NCI-H526 (cell line): ENCODE data around the gene SPAG4.

Source experiments
- DNase-seq, 2 experiments: peaks; one replicate each; lab custom pipeline; 2025; lab: John Stamatoyannopoulos, UW

Gene SPAG4

DNA sequence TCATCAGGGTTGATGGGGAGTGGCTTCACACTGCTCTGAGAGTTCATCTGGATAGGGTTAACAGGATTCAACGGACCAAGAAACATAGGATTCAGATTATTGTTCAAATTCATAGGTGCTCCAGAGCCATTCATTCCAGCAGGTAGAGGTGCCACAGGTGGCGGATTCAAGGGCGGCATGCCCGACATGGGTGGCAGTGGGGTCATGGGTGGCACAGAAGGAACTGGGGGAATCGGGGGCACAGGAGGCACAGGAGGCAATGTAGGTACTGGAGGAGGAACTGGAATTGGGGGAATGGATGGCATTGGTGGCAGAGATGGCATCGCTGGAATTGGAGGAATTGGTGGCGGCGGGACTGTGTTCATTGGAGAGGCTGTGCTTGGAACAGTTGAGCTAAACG lies 38.8 kb downstream of the SPAG4 start:
- DNase-seq: no peak

DNA sequence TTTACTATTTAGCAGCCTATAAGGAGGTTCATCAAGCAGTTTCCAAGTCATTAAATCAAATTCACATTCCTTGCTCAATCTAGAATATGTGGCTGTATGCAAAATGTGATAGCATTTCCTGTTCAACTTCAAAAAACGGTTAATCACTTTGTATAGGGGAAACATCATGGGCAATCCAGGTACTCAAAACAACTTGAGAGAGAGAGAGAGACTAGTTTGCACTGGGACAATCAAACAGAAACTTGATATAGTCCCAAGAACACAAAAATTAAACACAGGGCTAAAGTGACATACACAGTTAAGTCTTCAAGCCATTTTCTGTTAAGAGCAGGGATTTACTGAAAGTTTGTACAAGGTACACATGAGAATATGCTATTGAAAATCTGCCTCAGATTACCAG lies 41.6 kb downstream of the SPAG4 start:
- DNase-seq: no peak

DNA sequence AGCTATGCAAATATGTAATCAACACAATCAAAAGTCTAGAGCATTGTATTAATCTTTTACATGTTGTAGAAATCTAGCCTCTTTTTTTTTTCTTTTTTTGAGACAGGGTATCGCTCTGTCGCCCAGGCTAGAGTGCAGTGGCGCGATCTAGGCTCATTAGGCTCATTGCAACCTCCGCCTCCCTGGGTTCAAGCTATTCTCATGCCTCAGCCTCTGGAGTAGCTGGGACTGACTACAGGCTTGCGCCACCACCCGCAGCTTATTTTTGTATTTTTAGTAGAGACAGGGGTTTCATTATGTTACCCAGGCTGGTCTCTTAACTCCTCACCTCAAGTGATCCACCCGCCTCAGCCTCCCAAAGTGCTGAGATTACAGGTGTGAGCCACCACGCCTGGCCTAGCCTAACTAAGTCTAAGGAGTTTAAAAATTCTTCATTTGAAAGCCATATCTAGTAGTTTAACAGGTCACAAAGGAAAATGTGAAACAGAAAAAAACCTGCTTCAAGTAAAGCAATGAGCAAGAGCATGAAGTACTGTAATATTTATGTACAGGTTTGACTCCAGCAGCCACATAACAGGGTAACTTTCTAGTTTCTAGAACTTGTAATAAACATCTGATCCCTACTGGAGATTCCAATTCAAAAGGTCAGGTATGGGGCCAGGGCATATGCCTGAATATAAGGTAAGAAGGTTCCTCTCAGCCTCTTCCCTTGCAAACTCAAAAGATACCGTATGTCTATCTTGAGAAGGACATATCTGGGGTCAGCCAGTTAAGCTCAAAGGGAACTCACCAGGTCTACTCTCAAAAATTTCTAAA lies 44.7 kb downstream of the SPAG4 start:
- DNase-seq: no peak

DNA sequence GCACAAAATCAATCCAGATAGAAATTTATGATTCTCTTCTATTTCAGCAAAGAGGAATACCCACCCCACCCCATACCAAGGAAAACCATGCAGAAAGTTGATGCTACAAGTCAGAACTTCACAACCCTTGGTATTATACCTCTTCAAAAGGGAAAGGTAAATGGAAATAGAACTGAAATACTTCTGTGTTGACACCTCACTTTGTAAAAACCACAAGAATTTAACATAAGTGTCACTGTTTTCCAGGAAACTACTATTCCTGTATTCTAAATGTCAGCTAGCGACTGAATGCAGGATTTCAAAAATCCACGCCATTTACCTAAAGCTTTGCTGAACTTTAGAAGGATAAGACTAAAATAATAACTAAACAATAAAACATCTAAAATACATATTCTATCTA lies 45.4 kb downstream of the SPAG4 start:
- no peak for DNase-seq

DNA sequence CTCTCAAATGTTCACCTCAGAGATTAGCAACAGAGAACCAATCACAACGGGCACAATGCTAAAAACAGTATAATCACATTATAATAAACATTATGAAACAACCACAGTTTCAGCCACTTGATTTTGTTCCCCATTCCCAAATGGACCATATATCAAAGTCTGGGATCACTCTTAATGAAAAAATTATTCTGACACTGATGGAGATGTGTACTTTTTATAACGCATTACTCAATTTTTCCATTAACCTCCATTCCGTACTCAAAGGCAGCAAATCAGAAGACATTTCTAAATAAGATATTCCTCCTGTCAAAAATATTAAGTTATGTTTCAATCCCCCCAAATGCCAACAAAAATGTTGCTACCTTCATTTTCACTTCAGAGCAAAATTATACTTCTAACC lies 46.3 kb downstream of the SPAG4 start:
- DNase-seq: no peak

GRCh38 chr20:35662551-35662950 lies 46.9 kb downstream of the SPAG4 start:
- DNase-seq: no peak

DNA sequence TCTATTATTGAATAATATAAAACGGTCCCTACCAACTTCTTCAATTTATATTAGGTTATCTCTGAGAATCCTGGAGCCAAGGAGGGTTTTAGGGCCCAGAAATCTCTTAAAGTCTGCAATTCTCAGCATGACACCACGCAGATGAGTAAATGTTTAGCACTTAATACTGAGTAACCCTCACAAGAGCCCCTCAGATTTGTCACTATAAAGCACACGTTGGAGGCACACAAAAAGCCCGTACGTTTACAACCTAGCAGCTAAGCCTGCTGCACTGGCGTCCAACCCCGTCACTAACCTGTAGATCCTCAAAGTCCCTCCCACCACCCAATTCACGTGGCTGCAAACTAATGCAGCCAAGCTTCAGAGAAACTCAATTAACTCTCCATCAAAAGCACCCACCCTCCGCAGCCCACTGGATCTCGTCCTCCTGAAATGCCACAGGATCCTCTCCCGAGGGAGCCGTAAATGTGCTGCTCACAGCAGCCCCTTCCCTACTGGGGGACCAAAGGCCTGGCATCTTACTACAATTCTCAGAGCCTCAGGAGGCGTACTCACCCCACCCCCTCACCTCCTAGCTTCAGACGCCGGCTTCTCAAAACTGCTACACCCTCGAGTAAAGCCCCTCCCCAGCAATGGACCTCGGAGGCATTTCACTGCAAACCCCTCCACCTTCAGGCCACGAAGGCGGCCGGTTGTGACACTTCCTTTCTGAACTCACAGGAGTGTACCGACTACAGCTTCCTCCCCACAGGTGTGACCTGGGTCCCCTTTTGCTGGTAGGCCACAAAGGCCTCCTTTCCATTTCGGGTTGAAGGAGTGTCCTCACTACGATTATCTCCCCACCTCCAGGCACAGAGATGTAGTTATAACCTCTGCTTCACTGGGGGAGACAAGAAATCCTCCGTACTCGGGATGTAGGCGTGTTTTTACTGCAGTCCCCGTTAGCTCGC lies 48.2 kb downstream of the SPAG4 start:
- peak; percentile 66 to 80 for DNase-seq

- peak; percentile 85 to 98 for DNase-seq
These were observed 49.0 kb downstream of the SPAG4 start, which contains the start of the genes CPNE1 and RBM12 for GRCh38 chr20:35664466-35665206. Gene CPNE1, minus strand, starts transcription at chr20:35664900. Its CDS starts 31,977 bp downstream, at chr20:35632923. Gene RBM12, minus strand, starts transcription at chr20:35664900. Its CDS starts 9,578 bp downstream, at chr20:35655322.

GRCh38 chr20:35665949-35666288 lies 50.3 kb downstream of the SPAG4 start:
- DNase-seq: no peak

GRCh38 chr20:35669221-35669620 lies 53.6 kb downstream of the SPAG4 start:
- no peak for DNase-seq

GRCh38 chr20:35669681-35670080 lies 54.1 kb downstream of the SPAG4 start:
- DNase-seq: no peak
